Heart left ventricle (tissue), 16 donors: ENCODE measurements around the gene TANK. TPM values are rescaled to one million over a fixed set of nuclear protein-coding genes. Genes with fewer than 3 reads are reported as not detected.

Experiments
- ATAC-seq, 4 donors: fragments of 200-7000 bp; cut with Tn5 transposase; one replicate each; pipeline ENCODE4 v1.9.1; 2020 to 2022; ENCODE audit warnings: moderate library complexity in 4 of 4, mild to moderate bottlenecking in 3 of 4, moderate number of reproducible peaks in 1 of 4
- DNase-seq, 5 donors: peaks; one replicate each; pipeline ENCODE4 v3.0.0-alpha.2; 2020
- H3K27ac ChIP-seq, 12 donors: fragments of 200-600 bp; sonication (generic) in 4 of 12; one replicate each; pipeline versions ENCODE4 v1.5.0 to v1.8.0; 2016 to 2022; ENCODE audit warnings: mild to moderate bottlenecking in 2 of 12
- H3K27me3 ChIP-seq, 9 donors: fragments of 200-600 bp; sonication (generic) in 2 of 9; one replicate each; pipeline versions ENCODE4 v1.5.1 to v1.8.0; 2016 to 2022; ENCODE audit warnings: mild to moderate bottlenecking in 3 of 9
- H3K36me3 ChIP-seq, 9 donors: fragments of 200-600 bp; sonication (generic) in 2 of 9; one replicate each; pipeline versions ENCODE4 v1.5.0 to v1.8.0; 2018 to 2022; ENCODE audit warnings: mild to moderate bottlenecking in 2 of 9
- H3K4me1 ChIP-seq, 12 donors: fragments of 200-600 bp; sonication (generic) in 4 of 12; one replicate each; pipeline versions ENCODE4 v1.5.0 to v1.8.0; 2016 to 2022; ENCODE audit warnings: mild to moderate bottlenecking in 3 of 12
- H3K4me3 ChIP-seq, 12 donors: fragments of 200-600 bp; sonication (generic) in 4 of 12; one replicate each; pipeline versions ENCODE4 v1.5.0 to v1.8.0; 2017 to 2022; ENCODE audit warnings: mild to moderate bottlenecking in 9 of 12, moderate library complexity in 4 of 12
- H3K9me3 ChIP-seq, 12 donors: fragments of 200-600 bp; sonication (generic) in 4 of 12; one replicate each; pipeline versions ENCODE4 v1.5.0 to v1.8.0; 2016 to 2022; ENCODE audit warnings: mild to moderate bottlenecking in 1 of 12
- CTCF ChIP-seq, 12 donors: fragments of 200-600 bp; sonication (generic) in 4 of 12; IDR thresholded peaks; one replicate each; pipeline versions ENCODE4 v1.5.0 to v1.8.0; 2018 to 2022; ENCODE audit warnings: antibody characterized with exemption in 12 of 12, mild to moderate bottlenecking in 5 of 12
- POLR2A ChIP-seq, 2 donors: fragments of 450-650 bp; IDR thresholded peaks; one replicate each; pipeline ENCODE4 v1.6.1; 2017; ENCODE audit warnings: antibody characterized with exemption in 2 of 2, mild to moderate bottlenecking in 2 of 2, moderate library complexity in 2 of 2
- WGBS, 4 donors: extraction: QIAGEN DNeasy Blood & Tissue Kit in 2 of 4; methylation state at CpG; one replicate each; pipeline versions ENCODE4 v1.1.5 to v1.1.7; 2013 to 2018; 5-methylcytosine and 5-hydroxymethylcytosine counted together
- intact Hi-C, 10 donors: fragments of 100-400 bp; cut with DNase I; formaldehyde crosslinking; loops; one replicate each; pipeline versions ENCODE4 v1.11.1 to v1.14.2; 2022
- polyA plus RNA-seq, 2 donors: library from polyadenylated mRNA; stranded (reverse); fragments of 200-250 nt; gene quantifications; one replicate each; pipeline ENCODE4 v1.2.3, GENCODE V29; 2013
- total RNA-seq, 9 donors: library from RNA; depleted of rRNA in 2 of 9; stranded (reverse); fragments of >200 nt in 2 of 9; fragmentation: NEBNext Ultra II Directional in 3 of 9; extraction: Animal tissue kit (Norgen Biotek cat#: 25700) in 3 of 9; gene quantifications; one replicate each; pipeline versions ENCODE4 v1.1.0 to v1.2.4, GENCODE V29; 2016 to 2023
- donor health status: ischemic (EF 13 %, LVEDD 7.1; RV severe dilation, severe dysfunction).
- donor health status: healthy with polysubstance abuse.
- donor health status: DM: no; HTN: yes; CAD: no.
- donor health status: DM: no; HTN: no; CAD: no.
- donor health status: ischemic (EF 25% LVEDD 6.9; RV normal size, moderate dysfunction).
- donor health status: ischemic (EF 25% LVEDD 5.7; RV mildly dilated, moderate dysfunction).
- donor health status: healthy.
- donor health status: DM: yes; HTN: yes; CAD: no.
- donor health status: ischemic (EF 35%, LVEDD 5.7; RV mildly dilated, moderate dysfunction).
- donor health status: nonischemic (EF 11% LVEDD 7.7; RV severe dilation, severe dysfunction).
- donor health status: DM: yes; HTN: yes; CAD: no.
- donor health status: PGD.
- donor health status: ischemic (EF 29% LVEDD 5.4; RV normal size, mild dysfunction).
- donor health status: nonischemic (EF 23%, LVEDD 6.1; RV moderate dilation, normal function).

Gene TANK
- total and polyA plus RNA-seq, 11 donors, result 15.4 to 58.5 (median 32.4) TPM

DNA sequence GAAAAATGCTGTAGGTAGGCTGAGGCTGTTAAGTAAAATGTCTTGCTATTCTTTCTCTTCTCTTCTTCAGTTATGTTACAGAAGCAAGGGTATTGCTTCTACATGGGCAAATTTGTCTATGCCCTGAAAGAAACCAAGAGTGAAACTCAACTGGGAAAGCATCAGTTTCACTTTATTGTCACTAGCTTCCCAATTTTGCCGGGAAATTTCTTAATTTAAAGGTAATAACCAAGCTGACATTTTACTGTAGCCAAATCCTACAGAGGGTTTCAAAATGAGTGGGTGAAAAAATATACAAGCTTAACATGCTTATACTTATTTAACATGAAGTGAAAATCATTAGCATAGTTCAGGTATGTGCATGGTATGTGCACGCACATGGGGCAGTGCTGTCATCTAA lies 3.2 kb downstream of the TANK start:
- intact Hi-C loops, result loop anchor here in 1 of 10 donors (10.0 kb wide), 1 partner anchor 99 kb away; no protein-coding TSS in a partner anchor

GRCh38 chr2:161164161-161164560 lies 3.9 kb downstream of the TANK start:
- H3K27me3 ChIP-seq, result no peaks in the 10 kb centered on the region
- intact Hi-C loops, result loop anchor here in 1 of 10 donors (10.0 kb wide), 1 partner anchor 99 kb away; no protein-coding TSS in a partner anchor
- H3K27ac ChIP-seq, result peak overlapping the region in 1 of 12 donors; percentile 99
- DNase-seq, result no peak
- TF ChIP-seq POLR2A (IDR thresholded peaks at IDR 0.05), result no peak
- no peak for TF ChIP-seq CTCF (IDR thresholded peaks at IDR 0.05)
- H3K9me3 ChIP-seq, result no peaks in the 10 kb centered on the region
- WGBS, 4 donors, result 89 to 93% (median 90%) methylated on average over 6 of the region's 6 CpGs
- peaks cover 0 to 21% (median 14%) of the 10 kb centered on the region in 9 donors for H3K36me3 ChIP-seq
- H3K4me3 ChIP-seq, result peak overlapping the region in 1 of 12 donors; percentile 25
- H3K4me1 ChIP-seq, result peaks cover 2 to 89% (median 31%) of the 10 kb centered on the region in 12 donors
- ATAC-seq, result no peak

More for the DNA sequence above, 3.2 kb downstream of the TANK start:
- 90 to 98% (median 93%) methylated on average over 2 of the region's 2 CpGs for WGBS, 4 donors
- Histone ChIP-seq H3K27ac (peak overlapping the region in 1 of 12 donors; percentile 99), H3K4me3 (peak overlapping the region in 1 of 12 donors; percentile 25), H3K4me1 (peaks cover 2 to 82% (median 28%) of the 10 kb centered on the region in 12 donors), H3K9me3 (no peaks in the 10 kb centered on the region), H3K36me3 (peaks cover 0 to 21% (median 14%) of the 10 kb centered on the region in 9 donors), H3K27me3 (no peaks in the 10 kb centered on the region)
- DNase-seq (no peak), ATAC-seq (no peak)
- TF ChIP-seq CTCF (IDR thresholded peaks at IDR 0.05) (no peak), POLR2A (IDR thresholded peaks at IDR 0.05) (no peak)

DNA sequence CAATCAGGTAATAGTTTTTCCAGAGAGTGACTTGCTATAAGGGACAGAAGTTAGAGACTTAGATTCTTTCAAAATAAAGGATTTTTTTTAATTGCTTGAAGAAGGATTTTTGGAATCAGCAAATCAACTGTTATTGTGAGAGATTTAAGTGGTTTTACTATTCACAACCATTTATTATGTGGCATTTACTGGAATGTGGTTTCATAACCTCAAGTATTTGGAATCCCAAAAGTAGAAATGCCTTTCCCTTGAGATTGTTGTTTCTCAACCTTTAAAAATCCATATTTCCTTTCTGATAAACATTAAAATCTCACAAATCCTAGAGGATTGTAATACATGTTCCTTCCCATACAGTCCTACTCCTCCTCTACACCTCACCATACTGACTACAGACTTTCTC lies 5.0 kb downstream of the TANK start:
- Histone ChIP-seq H3K36me3 (peaks cover 0 to 21% (median 14%) of the 10 kb centered on the region in 9 donors), H3K4me3 (no peak overlapping the region), H3K4me1 (peaks cover 4 to 93% (median 30%) of the 10 kb centered on the region in 12 donors), H3K27me3 (no peaks in the 10 kb centered on the region), H3K27ac (peak overlapping the region in 1 of 12 donors; percentile 99), H3K9me3 (no peaks in the 10 kb centered on the region)
- ATAC-seq (no peak), DNase-seq (no peak)
- TF ChIP-seq CTCF (IDR thresholded peaks at IDR 0.05) (no peak), POLR2A (IDR thresholded peaks at IDR 0.05) (no peak)
- intact Hi-C loops, result loop anchor here in 1 of 10 donors (10.0 kb wide), 1 partner anchor 100 kb away; no protein-coding TSS in a partner anchor

- H3K9me3 ChIP-seq, result no peaks in the 10 kb centered on the region
- 89 to 97% (median 94%) methylated on average over 1 of the region's 1 CpG for WGBS, 4 donors
- H3K36me3 ChIP-seq, result peaks cover 0 to 21% (median 14%) of the 10 kb centered on the region in 9 donors
- H3K27ac ChIP-seq, result peak overlapping the region in 1 of 12 donors; percentile 99
- DNase-seq, result no peak
- ATAC-seq, result peak in 1 of 4 donors; percentile 38
- TF ChIP-seq CTCF (IDR thresholded peaks at IDR 0.05), result no peak
- no peak for TF ChIP-seq POLR2A (IDR thresholded peaks at IDR 0.05)
- no peaks in the 10 kb centered on the region for H3K27me3 ChIP-seq
- H3K4me3 ChIP-seq, result no peak overlapping the region
- intact Hi-C loops, result loop anchor here in 1 of 10 donors (10.0 kb wide), 1 partner anchor 101 kb away; no protein-coding TSS in a partner anchor
- H3K4me1 ChIP-seq, result peaks cover 7 to 98% (median 35%) of the 10 kb centered on the region in 12 donors
Observed at GRCh38 chr2:161165811-161166210, 5.6 kb downstream of the TANK start.
